ENCODE results near the gene ANKS1A. TPM values are rescaled to one million over a fixed set of nuclear protein-coding genes. Genes with fewer than 3 reads are reported as not detected.

ANKS1A gene
- polyA plus RNA-seq, 3 donors = 5.4 to 12.7 (median 9.6) TPM

GRCh38 chr6:34938268-34938667, 49.2 kb downstream of the ANKS1A start:
- H3K27ac ChIP-seq (ENCODE audit: low read depth, low read length) = no peak overlapping the region
- 45 to 67% (median 63%) methylated on average over 3 of the region's 3 CpGs for WGBS, 3 donors

GRCh38 chr6:34940030-34940434, 51.0 kb downstream of the ANKS1A start:
- WGBS, 3 donors = 56 to 77% (median 76%) methylated on average over 4 of the region's 4 CpGs
- no peak overlapping the region for H3K27ac ChIP-seq (ENCODE audit: low read depth, low read length)

GRCh38 chr6:34941421-34941820, 52.4 kb downstream of the ANKS1A start:
- H3K27ac ChIP-seq (ENCODE audit: low read depth, low read length) = no peak overlapping the region
- WGBS, 3 donors = 96 to 98% (median 97%) methylated on average over 4 of the region's 4 CpGs

GRCh38 chr6:34945317-34945716, 56.3 kb downstream of the ANKS1A start:
- no peak overlapping the region for H3K27ac ChIP-seq (ENCODE audit: low read depth, low read length)
- 92 to 100% (median 97%) methylated on average over 1 of the region's 1 CpG for WGBS, 3 donors

- no peak overlapping the region for H3K27ac ChIP-seq (ENCODE audit: low read depth, low read length)
- WGBS, 3 donors = 100% methylated on average over 1 of the region's 1 CpG
These were observed 58.5 kb downstream of the ANKS1A start for GRCh38 chr6:34947561-34947960.

GRCh38 chr6:34949636-34950035, 60.6 kb downstream of the ANKS1A start:
- no peak overlapping the region for H3K27ac ChIP-seq (ENCODE audit: low read depth, low read length)
- 87 to 93% (median 90%) methylated on average over 3 of the region's 3 CpGs for WGBS, 3 donors

- 96 to 97% (median 96%) methylated on average over 5 of the region's 5 CpGs for WGBS, 3 donors
- H3K27ac ChIP-seq (ENCODE audit: low read depth, low read length) = no peak overlapping the region
These were observed 61.8 kb downstream of the ANKS1A start for GRCh38 chr6:34950849-34951248.

- 88 to 96% (median 89%) methylated on average over 4 of the region's 4 CpGs for WGBS, 3 donors
- H3K27ac ChIP-seq (ENCODE audit: low read depth, low read length) = no peak overlapping the region
These were observed 62.7 kb downstream of the ANKS1A start for GRCh38 chr6:34951731-34952130.

GRCh38 chr6:34953061-34954025, 64.3 kb downstream of the ANKS1A start:
- H3K27ac ChIP-seq (ENCODE audit: low read depth, low read length) = no peak overlapping the region
- WGBS, 3 donors = 56 to 75% (median 68%) methylated on average over 2 of the region's 2 CpGs

GRCh38 chr6:34955442-34955841, 66.4 kb downstream of the ANKS1A start:
- 34 to 63% (median 48%) methylated on average over 3 of the region's 3 CpGs for WGBS, 3 donors
- H3K27ac ChIP-seq (ENCODE audit: low read depth, low read length) = no peak overlapping the region

- no peak overlapping the region for H3K27ac ChIP-seq (ENCODE audit: low read depth, low read length)
- 35 to 51% (median 46%) methylated on average over 2 of the region's 2 CpGs for WGBS, 3 donors
These were observed 68.3 kb downstream of the ANKS1A start for GRCh38 chr6:34957231-34957783.

GRCh38 chr6:34958734-34959133, 69.7 kb downstream of the ANKS1A start:
- 64 to 86% (median 65%) methylated on average over 2 of the region's 2 CpGs for WGBS, 3 donors
- no peak overlapping the region for H3K27ac ChIP-seq (ENCODE audit: low read depth, low read length)

- no peak overlapping the region for H3K27ac ChIP-seq (ENCODE audit: low read depth, low read length)
These were observed 70.2 kb downstream of the ANKS1A start for GRCh38 chr6:34959224-34959623.

GRCh38 chr6:34961082-34961481, 72.0 kb downstream of the ANKS1A start:
- H3K27ac ChIP-seq (ENCODE audit: low read depth, low read length) = no peak overlapping the region
- WGBS, 3 donors = 55 to 72% (median 57%) methylated on average over 2 of the region's 2 CpGs

- H3K27ac ChIP-seq (ENCODE audit: low read depth, low read length) = no peak overlapping the region
- WGBS, 3 donors = 76 to 88% (median 77%) methylated on average over 7 of the region's 7 CpGs
These were observed 72.5 kb downstream of the ANKS1A start for GRCh38 chr6:34961574-34961973.

GRCh38 chr6:34964564-34964963, 75.5 kb downstream of the ANKS1A start:
- WGBS, 3 donors = 50 to 84% (median 66%) methylated on average over 3 of the region's 3 CpGs
- H3K27ac ChIP-seq (ENCODE audit: low read depth, low read length) = no peak overlapping the region

GRCh38 chr6:34967461-34967860, 78.4 kb downstream of the ANKS1A start:
- 93 to 95% (median 95%) methylated on average over 3 of the region's 3 CpGs for WGBS, 3 donors

GRCh38 chr6:34969662-34970265, 80.7 kb downstream of the ANKS1A start:
- H3K27ac ChIP-seq (ENCODE audit: low read depth, low read length) = no peak overlapping the region
- 91 to 93% (median 92%) methylated on average over 7 of the region's 7 CpGs for WGBS, 3 donors

More at GRCh38 chr6:34967461-34967860, 78.4 kb downstream of the ANKS1A start:
- no peak overlapping the region for H3K27ac ChIP-seq (ENCODE audit: low read depth, low read length)

GRCh38 chr6:34970488-34970887, 81.4 kb downstream of the ANKS1A start:
- H3K27ac ChIP-seq (ENCODE audit: low read depth, low read length) = no peak overlapping the region
- 96 to 98% (median 96%) methylated on average over 3 of the region's 3 CpGs for WGBS, 3 donors
